HepG2 (cell line): ENCODE measurements around the gene MFSD2A. TPM values are rescaled to one million over a fixed set of nuclear protein-coding genes. Genes with fewer than 3 reads are reported as not detected.

Experiments
- ATAC-seq: fragments of 200-7000 bp; cut with Tn5 transposase; 3 replicates; pipeline ENCODE4 v1.9.1; 2020; ENCODE audit warnings: mild to moderate bottlenecking, moderate library complexity
- BruUV-seq: library from RNA; stranded (reverse); fragments of 400-500 nt; replicated peaks from 2 replicates; lab custom pipeline; 2021; lab: Mats Ljungman, UMichigan
- CTCF ChIA-PET: fragments of 300-600 bp; formaldehyde crosslinking; extraction: SDS; loops from one replicate; lab custom pipeline; 2021; ENCODE audit warnings: low total read pairs, inconsistent platforms, low intra/inter-chr PET ratio; lab: Yijun Ruan, JAX
- POLR2A ChIA-PET: fragments of 350-600 bp; sonication (Branson Sonifier 250); formaldehyde crosslinking; loops from one replicate; lab custom pipeline; 2020; ENCODE audit warnings: antibody characterized with exemption, inconsistent platforms; lab: Yijun Ruan, JAX
- DNase-seq: peaks from one replicate; pipeline ENCODE4 v3.0.0-alpha.2; 2015; ENCODE audit warnings: low spot score
- FAIRE-seq: peaks from 3 replicates; lab custom pipeline; 2011; peaks lifted over from hg19 to GRCh38; lab: Jason Lieb, UNC
- H2AFZ ChIP-seq: one replicate; pipeline ENCODE4 v1.6.1; 2011; ENCODE audit warnings: low read length, inconsistent platforms
- H3K27ac ChIP-seq: fragments of 300-600 bp; 3 replicates; pipeline ENCODE4 v1.8.0; 2011; ENCODE audit warnings: mixed run types, mild to moderate bottlenecking, mixed read lengths, low read length, inconsistent platforms; ENCODE audit not compliant: insufficient read depth; ENCODE audit errors: extremely low read length
- H3K27me3 ChIP-seq, 2 experiments: fragments of 200-600 bp in 1 of 2; 2 replicates in 1 of 2; 3 replicates in 1 of 2; pipeline versions ENCODE4 v1.6.0 to v1.8.0; 2011; ENCODE audit warnings: low read length in 2 of 2, mild to moderate bottlenecking in 2 of 2, moderate library complexity in 2 of 2, inconsistent platforms in 1 of 2; ENCODE audit not compliant: insufficient read depth in 2 of 2, control insufficient read depth in 1 of 2
- H3K36me3 ChIP-seq, 2 experiments: fragments of 200-600 bp in 1 of 2; replicated peaks in 1 of 2; 2 replicates in 1 of 2; 3 replicates in 1 of 2; pipeline versions ENCODE4 v1.5.1 to v1.8.0; 2011; ENCODE audit warnings: low read length in 2 of 2, inconsistent platforms in 1 of 2; ENCODE audit not compliant: insufficient read depth in 2 of 2, control insufficient read depth in 1 of 2
- H3K4me1 ChIP-seq: 2 replicates; pipeline ENCODE4 v1.5.1; 2012; ENCODE audit warnings: low read length, inconsistent platforms; ENCODE audit not compliant: insufficient read depth
- H3K4me2 ChIP-seq: 2 replicates; pipeline ENCODE4 v1.6.0; 2011; ENCODE audit warnings: low read depth, low read length, inconsistent platforms
- H3K4me3 ChIP-seq, 3 experiments: fragments of 200-600 bp in 1 of 3; sonication (generic), shearing (Covaris generic) in 1 of 3; replicated peaks in 1 of 3; 2 replicates each; pipeline ENCODE4 v1.5.1; 2011 to 2016; ENCODE audit warnings: low read length in 3 of 3, inconsistent platforms in 2 of 3, low read depth in 2 of 3, mild to moderate bottlenecking in 2 of 3, control low read depth in 1 of 3, mixed read lengths in 1 of 3; ENCODE audit not compliant: insufficient read depth in 1 of 3
- H3K79me2 ChIP-seq: one replicate; pipeline ENCODE4 v1.6.1; 2011; ENCODE audit warnings: low read length, inconsistent platforms; ENCODE audit not compliant: insufficient read depth
- H3K9ac ChIP-seq: 2 replicates; pipeline ENCODE4 v1.6.0; 2011; ENCODE audit warnings: mild to moderate bottlenecking, low read depth, low read length, inconsistent platforms; ENCODE audit not compliant: insufficient read depth
- H3K9me3 ChIP-seq: 2 replicates; pipeline ENCODE4 v1.5.1; 2012; ENCODE audit warnings: mild to moderate bottlenecking, low read length
- H4K20me1 ChIP-seq: 2 replicates; pipeline ENCODE4 v1.6.0; 2011; ENCODE audit warnings: inconsistent platforms, mild to moderate bottlenecking, low read length, moderate library complexity; ENCODE audit not compliant: insufficient read depth
- FIP1L1 ChIP-seq: fragments of 200-400 bp; formaldehyde crosslinking; IDR thresholded peaks from 2 replicates; pipeline ENCODE4 v1.6.1; 2018; ENCODE audit warnings: low read depth, mild to moderate bottlenecking, low read length, moderate library complexity, borderline replicate concordance; ENCODE audit not compliant: insufficient read depth
- ISL2 ChIP-seq: sonication (generic); formaldehyde crosslinking; IDR thresholded peaks from 2 replicates; pipeline ENCODE4 v1.5.0; 2020; ENCODE audit warnings: missing genetic modification reagents
- KDM3A ChIP-seq: IDR thresholded peaks from 2 replicates; pipeline ENCODE4 v1.6.1; 2018; ENCODE audit warnings: low read depth, missing compliant biosample characterization
- SMYD3 ChIP-seq: sonication (generic); formaldehyde crosslinking; IDR thresholded peaks from 2 replicates; pipeline ENCODE4 v1.8.1; 2023; ENCODE audit warnings: mild to moderate bottlenecking, missing genetic modification reagents
- U2AF2 ChIP-seq: fragments of 200-400 bp; formaldehyde crosslinking; IDR thresholded peaks from 2 replicates; pipeline ENCODE4 v1.6.1; 2017; ENCODE audit warnings: low read depth, mild to moderate bottlenecking, low read length
- ZNF234 ChIP-seq: sonication (generic); formaldehyde crosslinking; conservative IDR thresholded peaks from 2 replicates; pipeline ENCODE4 v1.5.1; 2020; ENCODE audit warnings: mild to moderate bottlenecking, missing genetic modification reagents
- ZNF354B ChIP-seq: sonication (generic); formaldehyde crosslinking; IDR thresholded peaks from 2 replicates; pipeline ENCODE4 v1.8.0; 2022; ENCODE audit warnings: mild to moderate bottlenecking, missing genetic modification reagents
- ZNF383 ChIP-seq: sonication (generic); formaldehyde crosslinking; IDR thresholded peaks from 2 replicates; pipeline ENCODE4 v1.4.0; 2020; ENCODE audit warnings: missing genetic modification reagents, mild to moderate bottlenecking, borderline replicate concordance
- ZNF484 ChIP-seq: sonication (generic); formaldehyde crosslinking; IDR thresholded peaks from 2 replicates; pipeline ENCODE4 v1.5.1; 2020; ENCODE audit warnings: mild to moderate bottlenecking, low read depth, missing genetic modification reagents, borderline replicate concordance
- ZNF672 ChIP-seq: sonication (generic); formaldehyde crosslinking; IDR thresholded peaks from 2 replicates; pipeline ENCODE4 v1.8.1; 2022; ENCODE audit warnings: missing genetic modification reagents
- WGBS: methylation state at CpG from one replicate; pipeline ENCODE4 v1.1.6; 2017; ENCODE audit warnings: low lambda C conversion rate; 5-methylcytosine and 5-hydroxymethylcytosine counted together
- in situ Hi-C: cut with HindIII; loops from 2 replicates; pipeline ENCODE4 v1.10.0; 2017; ENCODE audit warnings: low pct_unique_long_range_greater_than_20kb; ENCODE audit not compliant: extremely low pct_ligation_motif_present
- intact Hi-C: fragments of 100-400 bp; cut with micrococcal nuclease; formaldehyde crosslinking; loops from one replicate; pipeline ENCODE4 v1.10.0; 2022; ENCODE audit not compliant: unreplicated experiment
- polyA plus RNA-seq, 8 experiments: library from polyadenylated mRNA; depleted of rRNA in 3 of 8; stranded (reverse) in 7 of 8; unstranded in 1 of 8; fragments of >200 nt; fragmentation: Illumina TruSeq in 4 of 8; extraction: Trizol in 4 of 8; gene quantifications; 2 replicates each; pipeline versions ENCODE4 v1.2.1 to v1.2.3, GENCODE V29; 2011 to 2016; ENCODE audit warnings: low read depth in 4 of 8, missing spikeins in 1 of 8, mixed read lengths in 1 of 8; ENCODE audit not compliant: insufficient read depth in 1 of 8
- total RNA-seq, 5 experiments: library from RNA; depleted of rRNA; stranded (reverse); fragments of >200 nt; fragmentation: Illumina TruSeq; extraction: Trizol; gene quantifications; 2 replicates each; pipeline ENCODE4 v1.2.3, GENCODE V29; 2016; ENCODE audit warnings: low read depth in 1 of 5
- TF ChIP-seq, protein P1 (sequence below): sonication (generic); formaldehyde crosslinking; IDR thresholded peaks from 2 replicates; pipeline ENCODE4 v1.5.0; 2020; ENCODE audit warnings: missing genetic modification reagents
- TF ChIP-seq, protein P2 (sequence below): sonication (generic); formaldehyde crosslinking; IDR thresholded peaks from 2 replicates; pipeline ENCODE4 v1.5.1; 2020; ENCODE audit warnings: mild to moderate bottlenecking, moderate library complexity, missing genetic modification reagents
- TF ChIP-seq, protein P3 (sequence below): sonication (generic); formaldehyde crosslinking; IDR thresholded peaks from 2 replicates; pipeline ENCODE4 v1.4.0; 2020; ENCODE audit warnings: missing genetic modification reagents, borderline replicate concordance

Gene MFSD2A
- total and polyA plus RNA-seq, 2 of the 13 experiments (the other 11 are each of a cell fraction or from before 2014, with no cell fraction given) = 0.08 TPM; not detected in 1

DNA sequence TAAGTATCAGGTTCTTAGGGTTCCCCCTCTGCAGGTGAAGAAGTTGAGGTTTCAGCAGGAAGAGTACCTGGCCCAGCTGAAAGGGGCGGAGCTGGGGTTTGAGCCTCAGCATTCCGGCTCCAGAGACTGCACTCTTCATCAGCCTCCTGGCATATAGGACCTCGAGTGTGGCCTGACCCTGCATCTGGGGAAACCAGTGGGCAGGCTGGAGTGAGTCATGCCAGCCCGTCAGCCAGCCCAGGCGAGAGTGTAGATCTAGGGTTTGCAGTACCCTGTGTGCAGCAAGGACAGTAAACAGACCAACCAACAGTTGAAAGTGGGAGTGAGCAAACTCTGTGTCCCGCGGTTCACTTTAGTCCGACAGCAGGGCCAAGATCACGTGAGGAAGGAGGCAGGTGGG lies 14.1 kb downstream of the MFSD2A start:
- no peaks in the 10 kb centered on the region for H3K79me2 ChIP-seq

More for the DNA sequence above, 14.1 kb downstream of the MFSD2A start:
- H3K4me3 ChIP-seq = no peak overlapping the region
- ChIA-PET CTCF (interaction anchor here (1.4 kb wide), 1 partner anchor 50 kb away, joined by 4 read pairs; no protein-coding TSS in a partner anchor), POLR2A (no interaction called here)
- FAIRE-seq = no peak
- H3K27me3 ChIP-seq = 0 out of 5 replicates have a peak, but pooled peaks cover 0 to 3% of the 10 kb centered on the region in 2 experiments
- H3K9me3 ChIP-seq = no peaks in the 10 kb centered on the region
- H3K4me2 ChIP-seq = no peak overlapping the region
- BruUV-seq = no TSS peak
- no peaks in the 10 kb centered on the region for H4K20me1 ChIP-seq
- TF ChIP-seq ZNF672 (CRISPR knock-in tag) (no peak), ZNF484 (no peak), KDM3A (CRISPR knock-in tag) (no peak), ISL2 (CRISPR knock-in tag) (no peak), ZNF354B (CRISPR knock-in tag) (no peak), FIP1L1 (no peak), U2AF2 (no peak), ZNF383 (no peak), ZNF234 (CRISPR knock-in tag) (no peak), SMYD3 (CRISPR knock-in tag) (no peak)
- TF ChIP-seq, protein P1, sequence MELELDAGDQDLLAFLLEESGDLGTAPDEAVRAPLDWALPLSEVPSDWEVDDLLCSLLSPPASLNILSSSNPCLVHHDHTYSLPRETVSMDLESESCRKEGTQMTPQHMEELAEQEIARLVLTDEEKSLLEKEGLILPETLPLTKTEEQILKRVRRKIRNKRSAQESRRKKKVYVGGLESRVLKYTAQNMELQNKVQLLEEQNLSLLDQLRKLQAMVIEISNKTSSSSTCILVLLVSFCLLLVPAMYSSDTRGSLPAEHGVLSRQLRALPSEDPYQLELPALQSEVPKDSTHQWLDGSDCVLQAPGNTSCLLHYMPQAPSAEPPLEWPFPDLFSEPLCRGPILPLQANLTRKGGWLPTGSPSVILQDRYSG (CRISPR knock-in tag) = no peak
- TF ChIP-seq, protein P2, sequence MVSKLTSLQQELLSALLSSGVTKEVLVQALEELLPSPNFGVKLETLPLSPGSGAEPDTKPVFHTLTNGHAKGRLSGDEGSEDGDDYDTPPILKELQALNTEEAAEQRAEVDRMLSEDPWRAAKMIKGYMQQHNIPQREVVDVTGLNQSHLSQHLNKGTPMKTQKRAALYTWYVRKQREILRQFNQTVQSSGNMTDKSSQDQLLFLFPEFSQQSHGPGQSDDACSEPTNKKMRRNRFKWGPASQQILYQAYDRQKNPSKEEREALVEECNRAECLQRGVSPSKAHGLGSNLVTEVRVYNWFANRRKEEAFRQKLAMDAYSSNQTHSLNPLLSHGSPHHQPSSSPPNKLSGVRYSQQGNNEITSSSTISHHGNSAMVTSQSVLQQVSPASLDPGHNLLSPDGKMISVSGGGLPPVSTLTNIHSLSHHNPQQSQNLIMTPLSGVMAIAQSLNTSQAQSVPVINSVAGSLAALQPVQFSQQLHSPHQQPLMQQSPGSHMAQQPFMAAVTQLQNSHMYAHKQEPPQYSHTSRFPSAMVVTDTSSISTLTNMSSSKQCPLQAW (CRISPR knock-in tag) = no peak
- TF ChIP-seq, protein P3, sequence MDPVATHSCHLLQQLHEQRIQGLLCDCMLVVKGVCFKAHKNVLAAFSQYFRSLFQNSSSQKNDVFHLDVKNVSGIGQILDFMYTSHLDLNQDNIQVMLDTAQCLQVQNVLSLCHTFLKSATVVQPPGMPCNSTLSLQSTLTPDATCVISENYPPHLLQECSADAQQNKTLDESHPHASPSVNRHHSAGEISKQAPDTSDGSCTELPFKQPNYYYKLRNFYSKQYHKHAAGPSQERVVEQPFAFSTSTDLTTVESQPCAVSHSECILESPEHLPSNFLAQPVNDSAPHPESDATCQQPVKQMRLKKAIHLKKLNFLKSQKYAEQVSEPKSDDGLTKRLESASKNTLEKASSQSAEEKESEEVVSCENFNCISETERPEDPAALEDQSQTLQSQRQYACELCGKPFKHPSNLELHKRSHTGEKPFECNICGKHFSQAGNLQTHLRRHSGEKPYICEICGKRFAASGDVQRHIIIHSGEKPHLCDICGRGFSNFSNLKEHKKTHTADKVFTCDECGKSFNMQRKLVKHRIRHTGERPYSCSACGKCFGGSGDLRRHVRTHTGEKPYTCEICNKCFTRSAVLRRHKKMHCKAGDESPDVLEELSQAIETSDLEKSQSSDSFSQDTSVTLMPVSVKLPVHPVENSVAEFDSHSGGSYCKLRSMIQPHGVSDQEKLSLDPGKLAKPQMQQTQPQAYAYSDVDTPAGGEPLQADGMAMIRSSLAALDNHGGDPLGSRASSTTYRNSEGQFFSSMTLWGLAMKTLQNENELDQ (CRISPR knock-in tag) = no peak
- no peak overlapping the region for H3K27ac ChIP-seq
- H3K9ac ChIP-seq = no peak overlapping the region
- no peak for ATAC-seq
- H2AFZ ChIP-seq = no peak overlapping the region
- in situ Hi-C loops (no loop called here), intact Hi-C loops (no loop called here)
- H3K36me3 ChIP-seq = no peaks in the 10 kb centered on the region
- DNase-seq = no peak
- WGBS = 0% methylated on average over 2 of the region's 9 CpGs
- no peaks in the 10 kb centered on the region for H3K4me1 ChIP-seq
